ENCODE data around the gene OR52D1.

OR52D1 gene

DNA sequence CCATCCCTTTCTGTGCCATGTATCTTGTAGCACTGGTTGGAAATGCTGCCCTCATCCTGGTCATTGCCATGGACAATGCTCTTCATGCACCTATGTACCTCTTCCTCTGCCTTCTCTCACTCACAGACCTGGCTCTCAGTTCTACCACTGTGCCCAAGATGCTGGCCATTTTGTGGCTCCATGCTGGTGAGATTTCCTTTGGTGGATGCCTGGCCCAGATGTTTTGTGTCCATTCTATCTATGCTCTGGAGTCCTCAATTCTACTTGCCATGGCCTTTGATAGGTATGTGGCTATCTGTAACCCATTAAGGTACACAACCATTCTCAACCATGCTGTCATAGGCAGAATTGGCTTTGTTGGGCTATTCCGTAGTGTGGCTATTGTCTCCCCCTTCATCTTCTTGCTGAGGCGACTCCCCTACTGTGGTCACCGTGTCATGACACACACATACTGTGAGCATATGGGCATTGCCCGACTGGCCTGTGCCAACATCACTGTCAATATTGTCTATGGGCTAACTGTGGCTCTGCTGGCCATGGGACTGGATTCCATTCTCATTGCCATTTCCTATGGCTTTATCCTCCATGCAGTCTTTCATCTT is 414 bp downstream of the OR52D1 start:
- Mint-ChIP-seq H3K27ac (no peak overlapping the region), H3K4me3 (no peak overlapping the region), H3K9me3 (peaks cover 1% of the 10 kb centered on the region), H3K36me3 (ENCODE audit: low read depth) (no peaks in the 10 kb centered on the region), H3K27me3 (ENCODE audit: low read depth) (peaks cover 4% of the 10 kb centered on the region), H3K4me1 (no peaks in the 10 kb centered on the region)
- no peak for TF ChIP-seq CTCF (IDR thresholded peaks at IDR 0.05; ENCODE audit: unreplicated experiment in 3 of 3)

DNA sequence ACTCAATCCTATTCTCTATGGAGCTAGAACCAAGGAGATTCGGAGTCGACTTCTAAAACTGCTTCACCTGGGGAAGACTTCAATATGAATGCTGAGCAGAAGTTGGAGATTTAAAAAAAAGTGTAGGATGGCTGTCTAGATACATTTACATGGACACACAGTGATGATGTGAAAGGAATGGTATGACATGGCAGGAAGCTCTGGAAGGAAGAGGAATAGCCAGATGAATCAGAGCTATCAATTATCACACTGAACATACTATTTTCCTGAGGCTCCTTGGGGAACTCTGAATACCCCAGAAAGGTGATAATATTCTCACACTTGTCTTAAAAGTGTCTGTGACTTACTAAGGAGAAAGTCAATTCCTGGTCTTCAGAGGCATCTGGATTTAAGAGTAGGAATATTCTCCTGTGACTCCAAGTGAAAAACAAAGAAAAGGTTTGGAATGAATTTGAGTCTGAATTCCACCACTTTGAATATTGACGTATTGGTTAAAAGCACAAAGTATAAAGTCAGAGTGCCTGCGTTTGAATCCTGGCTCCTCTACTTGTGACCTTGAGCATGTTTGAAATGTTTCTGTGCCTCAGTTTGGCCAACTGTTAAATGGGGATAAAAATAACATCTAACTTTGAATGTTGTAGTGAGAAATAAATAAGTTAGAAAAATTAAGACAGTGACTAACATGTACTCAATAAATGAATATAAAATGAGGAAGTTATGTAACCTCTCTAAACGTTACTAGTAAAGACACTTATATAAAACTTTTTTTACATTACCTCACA is 1.3 kb downstream of the OR52D1 start:
- Mint-ChIP-seq H3K4me1 (no peaks in the 10 kb centered on the region), H3K36me3 (ENCODE audit: low read depth) (no peaks in the 10 kb centered on the region), H3K27ac (no peak overlapping the region), H3K27me3 (ENCODE audit: low read depth) (peaks cover 4% of the 10 kb centered on the region), H3K4me3 (no peak overlapping the region), H3K9me3 (no peaks in the 10 kb centered on the region)
- TF ChIP-seq CTCF (IDR thresholded peaks at IDR 0.05; ENCODE audit: unreplicated experiment in 3 of 3): no peak

GRCh38 chr11:5499671-5500070 is 11.2 kb downstream of the OR52D1 start:
- Mint-ChIP-seq H3K4me3 (no peak overlapping the region), H3K36me3 (ENCODE audit: low read depth) (no peaks in the 10 kb centered on the region), H3K27ac (no peak overlapping the region), H3K9me3 (no peaks in the 10 kb centered on the region), H3K4me1 (no peaks in the 10 kb centered on the region), H3K27me3 (ENCODE audit: low read depth) (no peaks in the 10 kb centered on the region)
- TF ChIP-seq CTCF (IDR thresholded peaks at IDR 0.05; ENCODE audit: unreplicated experiment in 3 of 3): no peak

- no peaks in the 10 kb centered on the region for H3K4me1 Mint-ChIP-seq
- no peak overlapping the region for H3K4me3 Mint-ChIP-seq
- H3K27me3 Mint-ChIP-seq (ENCODE audit: low read depth): no peaks in the 10 kb centered on the region
- no peak for TF ChIP-seq CTCF (IDR thresholded peaks at IDR 0.05; ENCODE audit: unreplicated experiment in 3 of 3)
- H3K36me3 Mint-ChIP-seq (ENCODE audit: low read depth): no peaks in the 10 kb centered on the region
- no peak overlapping the region for H3K27ac Mint-ChIP-seq
- H3K9me3 Mint-ChIP-seq: no peaks in the 10 kb centered on the region
These were observed 11.9 kb downstream of the OR52D1 start for GRCh38 chr11:5500393-5500801.

DNA sequence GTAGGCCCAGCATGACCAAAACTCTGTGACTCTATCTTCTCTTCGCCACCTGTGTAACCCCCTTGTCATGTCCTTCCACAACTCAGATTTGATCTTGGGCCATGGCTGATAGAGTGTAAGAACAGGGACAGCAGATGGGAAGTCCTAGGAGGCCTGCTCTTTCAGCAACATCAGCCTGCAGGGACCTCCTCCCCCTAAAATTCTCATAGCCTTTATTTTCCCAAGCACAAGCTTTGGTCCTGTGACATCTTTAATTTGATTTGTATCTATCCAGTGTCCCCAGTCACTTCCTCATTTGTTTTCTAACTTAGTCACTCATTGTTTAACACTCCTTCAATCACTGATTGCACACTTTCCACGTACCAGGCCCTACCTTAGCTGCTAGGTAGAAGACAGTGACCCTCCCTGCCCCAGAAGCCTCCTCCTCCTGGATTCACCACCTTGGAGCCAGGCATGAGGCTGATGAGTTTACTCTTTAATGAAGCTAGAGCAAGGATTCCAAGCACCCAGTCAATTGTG is 16.0 kb downstream of the OR52D1 start:
- no peaks in the 10 kb centered on the region for H3K36me3 Mint-ChIP-seq (ENCODE audit: low read depth)
- H3K9me3 Mint-ChIP-seq: no peaks in the 10 kb centered on the region
- H3K4me1 Mint-ChIP-seq: peaks cover 7% of the 10 kb centered on the region
- peak overlapping the region; percentile 33 to 51 (median 51) for H3K27ac Mint-ChIP-seq
- H3K27me3 Mint-ChIP-seq (ENCODE audit: low read depth): no peaks in the 10 kb centered on the region
- no peak for TF ChIP-seq CTCF (IDR thresholded peaks at IDR 0.05; ENCODE audit: unreplicated experiment in 3 of 3)
- H3K4me3 Mint-ChIP-seq: no peak overlapping the region
